ENCODE results near the gene LRRC8B. TPM values are rescaled to one million over a fixed set of nuclear protein-coding genes. Genes with fewer than 3 reads are reported as not detected.

The LRRC8B gene
- total RNA-seq, 1 donor from 2014 or later = 10.3 TPM

- no peak for DNase-seq
Observed at GRCh38 chr1:89547563-89548116, 23.0 kb downstream of the LRRC8B start.

GRCh38 chr1:89548122-89548857, 23.7 kb downstream of the LRRC8B start:
- no peak for DNase-seq

- no peak for DNase-seq
Observed at GRCh38 chr1:89550995-89551394, 26.4 kb downstream of the LRRC8B start.

- DNase-seq = no peak
Observed at GRCh38 chr1:89552471-89553081, 27.9 kb downstream of the LRRC8B start.

GRCh38 chr1:89553157-89553556, 28.5 kb downstream of the LRRC8B start:
- no peak for DNase-seq

GRCh38 chr1:89555550-89555949, 30.9 kb downstream of the LRRC8B start:
- DNase-seq = no peak

- no peak for DNase-seq
Observed at GRCh38 chr1:89556726-89557444, 32.3 kb downstream of the LRRC8B start.

- no peak for DNase-seq
Observed at GRCh38 chr1:89557445-89557825, 32.8 kb downstream of the LRRC8B start.

GRCh38 chr1:89557956-89558355, 33.3 kb downstream of the LRRC8B start:
- no peak for DNase-seq

GRCh38 chr1:89563957-89564604, 39.5 kb downstream of the LRRC8B start:
- peak; percentile 4 for DNase-seq

- DNase-seq = no peak
Observed at GRCh38 chr1:89565521-89565920, 40.9 kb downstream of the LRRC8B start.

GRCh38 chr1:89566761-89567174, 42.1 kb downstream of the LRRC8B start:
- no peak for DNase-seq

- DNase-seq = no peak
Observed at GRCh38 chr1:89567797-89568196, 43.2 kb downstream of the LRRC8B start.

- DNase-seq = no peak
Observed at GRCh38 chr1:89573410-89573809, 48.8 kb downstream of the LRRC8B start.

- DNase-seq = no peak
Observed at GRCh38 chr1:89574621-89575020, 50.0 kb downstream of the LRRC8B start.

GRCh38 chr1:89575207-89575606, 50.6 kb downstream of the LRRC8B start:
- no peak for DNase-seq

- DNase-seq = no peak
Observed at GRCh38 chr1:89576013-89576412, 51.4 kb downstream of the LRRC8B start.

- no peak for DNase-seq
Observed at GRCh38 chr1:89578151-89578550, 53.5 kb downstream of the LRRC8B start.

- DNase-seq = no peak
Observed at GRCh38 chr1:89578946-89579684, 54.5 kb downstream of the LRRC8B start.

GRCh38 chr1:89580036-89580435, 55.4 kb downstream of the LRRC8B start:
- no peak for DNase-seq

- no peak for DNase-seq
Observed at GRCh38 chr1:89581859-89582258, 57.2 kb downstream of the LRRC8B start.

- DNase-seq = no peak
Observed at GRCh38 chr1:89582571-89582970, 57.9 kb downstream of the LRRC8B start.

Data from skin of body (tissue), 2 donors.